ENCODE data around the gene APOF.
A peak's percentile ranks its signal among the peaks of the same experiment; 100 is the strongest.
"Not testable (repeated sequence)": the region's sequence is repeated elsewhere in the genome, so short reads cannot be mapped to it uniquely, and the experiment has no call there.

The APOF gene

GRCh38 chr12:56330936-56331490 lies 31.6 kb downstream of the APOF start:
- DNase-seq: no peak

GRCh38 chr12:56326533-56326932 lies 36.1 kb downstream of the APOF start:
- no peak for DNase-seq

DNA sequence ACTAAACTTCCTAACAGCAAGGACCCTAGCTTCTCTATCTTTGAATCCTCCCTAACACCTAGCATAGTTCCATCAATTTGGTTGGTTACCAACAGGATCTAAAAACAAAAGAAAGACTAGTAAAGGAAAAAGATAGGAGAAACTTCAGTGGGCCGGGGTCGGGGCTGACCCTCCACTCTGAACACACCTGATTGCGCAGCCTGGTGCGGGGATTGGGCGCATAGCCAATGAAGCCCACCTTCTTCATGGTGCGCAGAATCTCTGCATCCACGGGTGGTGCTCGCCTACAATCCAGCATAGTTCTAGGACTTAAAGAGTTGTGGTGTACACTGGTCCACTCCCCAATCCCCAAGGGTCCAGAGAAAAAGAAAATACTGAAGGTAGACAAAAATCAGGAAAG lies 36.5 kb downstream of the APOF start:
- DNase-seq: no peak

DNA sequence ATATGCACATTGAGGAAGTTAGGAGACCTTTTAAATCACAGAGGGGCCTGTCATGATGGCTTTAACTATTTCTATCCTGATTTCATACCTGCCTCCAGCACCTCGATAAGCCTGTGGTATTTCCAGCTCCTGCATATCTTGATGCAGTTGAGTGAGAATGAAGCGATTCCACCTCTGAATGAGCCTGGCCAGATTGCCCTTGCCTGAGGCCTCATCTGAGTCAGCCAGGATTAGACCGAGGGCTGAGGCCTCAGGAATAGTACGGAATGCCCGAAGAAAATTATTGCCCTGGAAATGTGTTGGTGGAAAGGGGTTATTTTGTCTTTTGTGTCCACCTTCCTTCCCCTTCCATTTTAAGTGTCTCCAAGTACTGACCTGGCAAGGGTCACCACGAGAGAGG lies 38.5 kb downstream of the APOF start:
- DNase-seq: no peak

DNA sequence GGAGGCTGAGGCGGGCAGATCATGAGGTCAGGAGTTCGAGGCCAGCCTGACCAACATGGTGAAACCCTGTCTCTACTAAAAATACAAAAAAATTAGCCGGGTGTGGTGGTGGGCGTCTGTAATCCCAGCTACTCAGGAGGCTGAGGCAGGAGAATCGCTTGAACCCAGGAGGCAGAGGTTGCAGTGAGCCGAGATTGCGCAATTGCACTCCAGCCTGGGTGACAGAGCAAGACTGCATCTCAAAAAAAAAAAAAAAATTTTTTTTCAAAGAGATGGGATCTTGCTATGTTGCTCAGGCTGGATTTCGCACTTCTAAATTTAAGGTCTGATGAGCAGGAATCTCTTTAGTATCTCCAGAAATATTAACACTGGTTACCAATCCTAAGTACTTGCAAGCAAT lies 41.0 kb downstream of the APOF start:
- not testable (repeated sequence) for DNase-seq

DNA sequence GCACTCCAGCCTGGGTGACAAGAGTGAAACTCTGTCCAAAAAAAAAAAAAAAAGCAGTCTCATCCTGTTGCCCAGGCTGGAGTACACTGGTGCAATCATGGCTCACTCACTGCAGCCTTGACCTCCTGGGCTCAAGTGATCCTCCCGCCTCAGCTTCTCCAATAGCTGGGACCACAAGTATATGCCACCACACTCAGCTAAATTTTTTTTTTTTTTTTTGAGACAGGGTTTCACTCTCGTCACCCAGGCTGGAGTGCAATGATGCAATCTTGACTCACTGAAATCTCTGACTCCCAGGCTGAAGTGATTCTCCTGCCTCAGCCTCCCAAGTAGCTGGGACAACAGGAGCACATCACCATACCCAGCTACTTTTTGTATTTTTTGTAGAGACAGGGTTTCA lies 41.6 kb downstream of the APOF start:
- no peak for DNase-seq

DNA sequence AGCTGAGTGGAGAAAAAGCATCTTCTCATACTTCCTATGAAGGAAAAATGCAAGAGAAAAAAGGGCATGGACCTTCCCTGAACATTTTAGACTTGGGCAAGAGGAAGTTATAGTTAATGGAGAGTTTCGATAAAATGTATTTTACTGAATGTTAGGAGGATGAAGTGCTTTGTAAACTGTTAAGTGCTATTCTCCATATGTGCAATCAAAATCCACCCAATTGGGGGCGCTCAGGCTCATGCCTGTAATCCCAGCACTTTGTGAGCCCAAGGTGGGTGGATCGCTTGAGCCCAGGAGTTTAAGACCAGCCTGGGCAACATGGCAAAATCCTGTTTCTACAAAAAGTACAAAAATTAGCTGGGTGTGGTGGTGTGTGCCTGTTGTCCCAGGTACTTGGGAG lies 45.0 kb downstream of the APOF start:
- DNase-seq: no peak

GRCh38 chr12:56315622-56316473 lies 46.8 kb downstream of the APOF start, which contains the start of gene CNPY2:
CNPY2 (minus strand) TSS chr12:56315988; CDS start chr12:56315217, 771 bp downstream.
- peak; percentile 68 to 86 (median 83) for DNase-seq

DNA sequence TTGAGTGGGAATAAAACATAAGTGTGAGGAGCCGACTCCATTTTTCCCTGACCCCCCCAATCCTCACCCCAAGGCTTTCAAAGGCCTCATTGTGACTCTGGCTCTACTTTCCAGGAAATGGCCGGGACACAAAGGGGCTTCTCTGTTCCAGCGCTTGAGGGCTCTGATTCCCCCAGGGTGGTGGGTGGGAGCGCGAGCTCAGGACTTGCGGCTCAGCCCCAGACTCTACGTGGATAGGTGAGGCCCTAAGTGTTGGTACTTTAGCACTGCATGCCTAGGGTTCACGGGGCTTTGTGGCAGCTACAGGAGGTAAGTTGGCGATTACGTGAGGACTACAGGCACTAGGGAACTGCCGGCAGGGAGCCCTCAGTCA lies 47.4 kb downstream of the APOF start:
- no peak for DNase-seq

DNA sequence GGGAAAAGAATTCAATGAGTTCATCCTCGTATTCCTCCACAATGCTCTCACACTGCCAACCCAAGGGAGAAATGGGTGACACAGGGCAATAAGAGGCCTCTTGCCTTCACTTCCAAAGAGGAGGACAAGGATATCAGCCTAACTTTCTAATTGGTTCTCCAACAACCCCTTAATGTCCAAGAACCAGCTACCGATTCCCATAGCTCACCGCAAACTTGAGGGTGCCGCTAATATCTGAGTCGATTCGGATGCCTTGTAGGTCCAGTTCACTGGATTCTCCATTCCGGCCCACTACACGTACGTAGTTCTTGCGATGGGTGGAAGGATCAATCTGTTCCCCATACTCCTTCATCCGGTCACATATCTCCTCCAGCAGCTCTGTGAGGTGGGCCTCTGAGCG lies 51.7 kb downstream of the APOF start:
- no peak for DNase-seq
